ENCODE data around the gene THRB.

- no peak for TF ChIP-seq EZH2 (IDR thresholded peaks at IDR 0.05)
- TF ChIP-seq POLR2AphosphoS5 (IDR thresholded peaks at IDR 0.05; ENCODE audit: borderline replicate concordance, low read depth, low read length), result no peak
- TF ChIP-seq FOXP2 (optimal IDR thresholded peaks at IDR 0.05; ENCODE audit: control extremely low read depth, extremely low read length, insufficient read depth), result no peak
Measured at GRCh38 chr3:24165603-24165982, 329.1 kb downstream of the THRB start.
